Medulla oblongata (tissue), 1 donor: Measurements from ENCODE around the gene ADAMTS17.

Experiments
- DNase-seq: peaks from one replicate; pipeline ENCODE4 v3.0.0-alpha.2; 2015; ENCODE audit errors: extremely low spot score

The ADAMTS17 gene

DNA sequence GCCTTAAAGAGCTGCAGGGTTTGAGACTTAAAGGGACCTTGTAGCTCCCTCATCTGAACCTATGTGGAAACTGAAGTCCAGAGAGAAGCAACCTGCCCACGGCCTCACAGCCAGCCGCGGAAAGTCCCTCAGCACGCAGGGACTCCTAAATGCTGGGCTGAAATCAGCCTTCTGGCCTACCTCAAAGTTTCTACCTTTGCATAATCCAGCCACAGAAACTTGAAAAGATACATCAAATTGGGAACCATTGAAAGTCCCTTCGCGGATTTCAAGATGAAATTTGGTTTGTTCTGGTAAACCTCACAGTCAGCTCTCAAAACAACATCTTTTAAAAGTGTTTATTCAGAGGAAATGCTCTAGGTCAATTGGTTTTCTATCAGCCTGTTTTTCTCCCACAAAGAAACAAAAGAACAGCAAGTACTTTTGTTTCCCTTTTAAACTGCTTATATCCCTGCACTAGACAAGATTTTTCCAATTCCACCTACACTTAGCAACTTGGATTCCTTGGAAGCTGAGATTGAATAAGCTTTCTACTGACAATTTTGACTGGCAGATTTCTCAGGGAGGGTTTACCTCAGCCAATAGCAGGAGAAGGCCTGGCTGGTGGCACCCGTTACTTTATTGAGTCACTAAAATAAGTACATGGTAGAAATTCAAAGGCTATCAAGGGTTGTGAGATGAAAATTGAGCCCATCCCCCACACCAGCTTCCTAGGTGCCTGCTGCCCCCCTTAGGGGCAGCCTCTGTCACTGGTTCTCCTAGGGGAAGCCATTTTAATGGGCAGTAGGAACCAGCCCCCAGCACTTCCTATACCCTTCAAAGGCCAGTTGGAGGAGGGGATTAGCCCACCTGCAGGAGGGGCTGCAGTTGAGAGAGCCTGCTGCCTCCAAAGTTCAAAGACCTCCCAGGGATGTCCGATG is 171.2 kb downstream of the ADAMTS17 start:
- no peak for DNase-seq

DNA sequence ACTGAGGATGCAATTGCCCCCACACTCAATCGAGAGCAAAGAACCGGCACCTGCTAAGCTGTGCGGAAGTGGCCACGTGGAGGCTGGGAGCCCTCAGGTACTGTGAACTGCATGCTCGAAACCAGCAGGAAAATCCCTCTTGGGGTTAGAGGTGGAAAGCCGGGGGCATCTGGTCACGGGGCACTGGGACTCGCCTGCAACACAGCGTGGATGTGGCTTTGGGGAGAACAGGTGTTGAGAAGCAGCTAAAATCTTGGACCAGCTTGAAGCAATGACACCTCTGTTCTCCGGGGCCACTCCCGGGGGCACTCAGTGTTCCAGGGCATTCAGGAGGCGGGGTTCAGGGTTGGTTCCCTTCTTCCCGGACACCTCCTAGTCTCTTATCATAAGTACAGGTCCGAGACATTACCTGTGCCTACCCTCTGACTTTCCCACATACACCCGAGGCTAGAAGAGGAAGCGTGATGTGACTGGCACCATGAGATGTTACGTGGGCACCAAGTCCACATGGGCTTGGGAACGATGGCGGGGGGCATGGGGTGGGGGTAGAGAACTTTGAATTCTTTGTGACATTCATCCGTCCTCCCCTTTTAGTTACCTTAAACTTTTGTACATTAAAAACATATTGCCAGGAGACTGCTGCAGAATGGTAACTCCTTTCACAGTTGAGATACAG is 172.0 kb downstream of the ADAMTS17 start:
- no peak for DNase-seq

DNA sequence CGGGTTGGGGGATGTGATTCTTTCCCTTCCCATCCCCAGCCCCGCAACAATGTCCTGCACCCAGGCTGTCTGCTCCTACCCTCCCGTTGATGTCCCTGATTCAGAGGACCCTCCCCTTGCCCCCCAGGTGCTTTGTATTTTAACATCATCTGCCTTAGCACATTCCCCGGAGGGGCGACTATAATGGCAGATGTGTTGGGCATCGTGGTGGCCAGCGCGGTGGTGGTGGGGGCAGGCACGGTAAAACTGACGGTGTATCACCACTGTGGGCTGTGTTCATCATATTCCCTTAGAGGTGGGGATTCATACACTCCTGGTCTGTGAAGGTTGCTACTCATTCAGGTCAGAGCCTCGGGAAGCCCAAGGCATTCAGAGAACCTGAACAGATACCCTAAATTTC is 173.0 kb downstream of the ADAMTS17 start:
- no peak for DNase-seq

DNA sequence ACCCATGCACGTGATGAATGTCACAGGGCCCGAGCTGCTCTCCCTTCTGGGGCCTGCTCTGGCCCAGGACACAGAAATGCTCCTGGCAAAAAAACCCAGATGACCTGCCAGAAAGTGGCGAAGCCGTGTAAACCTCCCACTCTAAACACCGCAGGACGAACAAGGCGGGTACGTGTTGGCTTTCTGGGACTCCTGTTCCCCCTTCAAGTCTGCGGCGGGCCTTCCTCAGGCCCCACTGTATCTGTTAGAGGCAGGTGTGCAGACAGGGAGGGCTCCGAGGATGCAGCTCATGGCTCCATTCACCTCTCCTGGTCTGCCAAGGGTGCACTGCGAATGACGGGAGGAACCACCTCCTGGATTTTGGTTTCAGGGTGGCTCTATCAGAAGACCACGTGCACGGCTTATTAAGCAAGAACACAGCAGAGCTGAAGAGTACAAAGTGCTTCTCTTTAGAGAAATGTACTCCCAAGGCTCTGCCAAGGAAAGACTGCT is 173.8 kb downstream of the ADAMTS17 start:
- peak; percentile 10 for DNase-seq

DNA sequence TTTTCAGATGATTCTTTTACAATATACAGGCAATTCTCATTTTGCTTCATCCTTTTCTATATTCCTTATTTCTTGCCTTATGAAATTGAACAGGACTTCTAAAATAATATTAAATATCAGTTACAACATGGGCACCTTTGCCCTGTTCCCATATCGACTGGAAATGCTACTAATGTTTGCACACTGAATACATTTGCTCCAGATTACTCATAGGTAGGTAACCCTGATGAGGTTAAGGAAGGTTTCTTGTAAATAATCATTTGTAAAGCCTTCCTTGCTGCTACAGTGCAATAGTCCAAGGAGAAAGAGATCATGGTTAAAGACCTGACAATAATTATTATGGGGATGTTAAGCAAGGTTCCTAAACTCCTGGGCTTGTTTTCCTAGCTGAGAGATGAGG is 175.5 kb downstream of the ADAMTS17 start:
- DNase-seq: no peak

DNA sequence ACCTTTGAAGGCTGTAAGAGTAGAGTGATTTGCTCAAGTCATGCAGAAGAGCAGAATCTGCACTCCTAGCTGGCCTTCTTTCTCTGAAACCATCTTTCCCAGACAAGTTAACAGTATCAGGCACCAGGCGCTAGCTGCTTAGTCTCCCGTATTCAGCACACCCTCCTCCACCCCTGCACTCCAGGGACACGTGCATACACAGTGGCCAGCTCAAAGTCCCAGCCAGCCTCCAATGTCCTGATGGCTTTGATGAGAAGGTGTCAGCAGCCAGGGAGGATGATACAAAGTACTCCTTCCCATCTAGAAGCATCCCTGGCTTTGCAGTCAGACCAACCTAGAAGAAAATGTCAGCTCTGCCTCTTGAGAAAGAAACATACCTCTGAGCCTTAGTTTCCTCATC is 177.8 kb downstream of the ADAMTS17 start:
- no peak for DNase-seq

DNA sequence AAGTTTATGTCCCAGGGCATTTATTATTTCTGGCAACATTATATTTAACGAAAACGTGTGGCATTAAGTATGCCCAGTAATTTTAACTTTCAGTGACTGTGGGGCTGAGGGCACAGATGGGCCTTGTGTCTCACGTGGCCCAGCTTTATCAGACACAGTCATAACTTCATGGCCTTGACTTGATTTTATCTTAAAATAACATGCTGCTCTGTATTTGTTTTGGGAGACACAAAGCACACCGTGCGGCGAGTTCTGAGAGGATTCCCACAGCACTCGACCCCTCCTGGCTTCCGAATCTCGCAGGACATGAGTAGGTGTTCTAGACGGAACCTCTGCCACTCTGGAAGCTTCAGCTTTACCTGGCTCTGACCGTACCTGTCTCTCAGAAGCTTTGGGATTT is 180.8 kb downstream of the ADAMTS17 start:
- no peak for DNase-seq

DNA sequence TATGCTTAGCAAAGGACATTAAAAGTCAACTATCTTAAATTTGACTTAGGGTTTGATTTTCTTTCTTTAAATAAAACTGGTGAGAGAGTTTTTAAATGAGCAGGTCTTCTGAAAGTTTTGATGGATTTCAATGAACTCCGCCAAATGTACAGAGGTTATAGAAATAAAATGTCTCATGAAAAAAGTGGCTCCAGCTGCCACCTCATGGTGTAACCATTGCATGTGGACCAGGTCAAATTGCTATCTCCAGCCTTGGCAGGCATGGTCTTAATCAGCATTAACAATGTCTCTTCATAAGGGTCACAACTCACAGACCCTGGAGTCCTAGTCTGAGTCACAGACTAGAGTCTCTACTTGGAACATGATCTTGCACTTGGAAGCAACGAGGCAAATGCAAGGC is 182.3 kb downstream of the ADAMTS17 start:
- DNase-seq: peak; percentile 9

DNA sequence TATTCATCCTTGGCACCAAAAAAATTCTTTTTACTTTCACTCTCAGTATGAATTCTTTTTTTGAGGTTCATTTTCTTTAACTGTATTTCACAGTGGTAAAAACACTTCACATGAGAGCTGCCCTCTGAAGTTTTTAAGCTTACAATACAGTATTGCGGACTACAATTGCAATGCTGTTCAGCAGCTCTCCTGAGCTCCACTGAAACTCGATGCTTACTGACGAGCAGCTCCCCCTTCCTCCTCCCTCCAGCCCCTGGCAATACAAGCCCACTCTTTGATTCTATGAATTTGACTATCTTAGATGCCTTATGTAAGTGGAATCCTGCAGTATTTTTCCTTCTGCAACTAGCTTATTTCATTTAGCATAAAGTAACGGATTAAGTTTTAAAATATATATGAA is 183.4 kb downstream of the ADAMTS17 start:
- DNase-seq: no peak

DNA sequence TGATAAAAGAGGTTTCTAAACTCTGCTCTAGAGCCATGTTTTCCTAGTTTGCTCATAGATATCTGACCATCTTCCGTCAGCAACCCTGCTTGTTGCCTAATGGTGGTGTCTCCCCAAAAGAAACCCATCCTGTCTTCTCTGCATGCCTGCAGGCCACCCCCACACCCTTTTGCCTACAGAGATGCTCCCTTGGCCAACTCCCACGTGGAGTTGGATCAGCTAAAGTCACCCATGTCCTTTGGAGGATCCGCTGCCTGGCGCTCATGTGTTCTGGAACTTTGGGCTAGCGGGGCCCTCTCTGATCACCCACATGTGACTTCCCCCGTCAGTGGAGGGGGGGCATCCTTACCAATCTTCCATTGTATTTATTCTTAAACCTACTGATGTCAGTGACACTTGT is 185.6 kb downstream of the ADAMTS17 start:
- DNase-seq: no peak

DNA sequence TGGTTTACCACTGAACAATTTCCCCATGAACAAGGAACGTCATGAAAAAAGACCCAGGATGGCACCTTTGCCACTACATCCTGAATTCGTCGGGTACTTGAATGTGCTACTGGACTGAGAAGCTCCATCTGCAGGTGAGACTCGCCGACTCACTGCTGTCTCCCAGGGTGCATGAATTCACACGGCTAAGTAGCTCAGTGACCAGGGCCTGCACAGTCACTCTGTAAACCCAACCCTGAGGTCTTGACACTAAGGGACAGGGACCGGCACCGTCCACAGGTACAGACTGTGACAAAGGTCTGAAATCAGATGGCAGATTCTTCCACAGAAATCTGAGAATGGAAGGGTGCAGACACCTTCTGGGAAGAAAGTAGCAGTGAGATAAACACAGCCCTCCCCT is 187.4 kb downstream of the ADAMTS17 start:
- DNase-seq: no peak

DNA sequence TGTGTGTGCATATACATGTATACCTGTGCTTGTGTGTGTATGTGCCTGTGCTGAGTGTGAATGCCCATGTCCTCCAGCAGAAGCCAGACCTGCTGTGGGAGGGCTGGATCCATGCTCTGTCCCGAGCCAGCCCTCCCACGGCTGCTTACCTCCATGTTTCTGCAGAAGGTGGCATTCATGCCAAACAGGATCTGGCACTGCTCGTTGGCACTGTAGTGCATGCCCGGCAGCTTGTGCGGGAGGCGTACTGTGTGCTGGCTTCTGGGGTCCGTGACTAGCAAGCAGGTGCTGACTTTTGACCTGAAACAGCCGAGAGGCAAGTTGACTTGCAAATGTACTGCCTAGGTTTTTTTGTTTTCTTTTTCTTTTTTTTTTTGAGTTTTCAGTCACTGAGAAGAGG is 189.3 kb downstream of the ADAMTS17 start:
- no peak for DNase-seq

DNA sequence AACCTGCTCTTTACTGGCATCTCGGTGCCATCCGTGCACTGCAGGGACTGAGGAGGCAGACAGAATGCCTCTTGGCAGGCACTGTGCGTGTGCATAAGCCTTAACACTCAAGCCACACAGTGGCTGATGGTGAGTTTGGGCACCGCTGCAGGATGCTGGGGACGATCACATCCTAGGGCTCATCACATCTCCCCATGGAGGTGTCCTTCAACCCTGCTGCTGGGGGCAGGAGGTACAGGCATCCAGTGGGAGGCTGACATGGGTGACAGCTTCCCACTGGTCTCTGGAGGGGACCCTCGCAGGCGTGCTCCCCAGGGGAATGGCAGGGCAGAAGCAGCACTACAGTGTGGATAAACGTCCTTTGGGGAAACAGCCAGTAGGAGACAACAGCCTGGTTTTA is 190.9 kb downstream of the ADAMTS17 start:
- no peak for DNase-seq

DNA sequence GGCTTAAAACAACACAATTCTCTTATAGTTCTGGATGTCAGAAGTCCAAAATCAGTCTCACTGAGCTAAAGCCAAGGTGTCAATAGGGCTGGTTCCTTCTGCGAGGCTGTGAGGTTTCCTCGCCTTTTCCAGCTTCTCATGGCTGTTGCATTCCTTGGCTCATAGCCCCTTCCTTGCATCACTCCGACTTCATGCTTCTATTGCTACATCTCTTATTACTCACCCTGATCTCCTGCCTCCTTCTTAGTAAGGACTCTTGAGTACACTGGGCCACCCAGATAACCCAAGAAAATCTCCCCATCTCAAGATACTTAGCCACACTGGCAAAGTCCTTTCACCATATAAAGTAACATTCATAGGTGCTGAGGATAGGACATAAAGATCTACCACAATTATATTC is 193.9 kb downstream of the ADAMTS17 start:
- no peak for DNase-seq

DNA sequence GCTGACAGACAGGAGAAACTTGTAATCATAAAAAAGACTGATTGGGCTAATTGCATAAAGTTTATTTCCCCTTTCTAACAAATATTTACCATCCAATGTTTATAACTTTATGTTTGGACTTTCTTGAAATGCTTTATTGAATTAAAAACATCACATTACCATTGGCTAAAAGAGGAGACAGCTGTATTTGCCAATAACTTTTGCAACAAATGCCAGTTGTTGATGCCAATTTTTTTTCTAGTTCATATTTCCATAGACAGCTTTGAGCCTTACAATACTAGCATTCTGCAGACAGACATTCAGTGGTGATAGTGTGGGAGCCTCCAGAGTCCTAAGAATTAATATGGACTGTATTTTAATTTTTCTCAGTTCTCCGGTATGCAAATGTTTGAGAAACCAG is 198.4 kb downstream of the ADAMTS17 start:
- no peak for DNase-seq

DNA sequence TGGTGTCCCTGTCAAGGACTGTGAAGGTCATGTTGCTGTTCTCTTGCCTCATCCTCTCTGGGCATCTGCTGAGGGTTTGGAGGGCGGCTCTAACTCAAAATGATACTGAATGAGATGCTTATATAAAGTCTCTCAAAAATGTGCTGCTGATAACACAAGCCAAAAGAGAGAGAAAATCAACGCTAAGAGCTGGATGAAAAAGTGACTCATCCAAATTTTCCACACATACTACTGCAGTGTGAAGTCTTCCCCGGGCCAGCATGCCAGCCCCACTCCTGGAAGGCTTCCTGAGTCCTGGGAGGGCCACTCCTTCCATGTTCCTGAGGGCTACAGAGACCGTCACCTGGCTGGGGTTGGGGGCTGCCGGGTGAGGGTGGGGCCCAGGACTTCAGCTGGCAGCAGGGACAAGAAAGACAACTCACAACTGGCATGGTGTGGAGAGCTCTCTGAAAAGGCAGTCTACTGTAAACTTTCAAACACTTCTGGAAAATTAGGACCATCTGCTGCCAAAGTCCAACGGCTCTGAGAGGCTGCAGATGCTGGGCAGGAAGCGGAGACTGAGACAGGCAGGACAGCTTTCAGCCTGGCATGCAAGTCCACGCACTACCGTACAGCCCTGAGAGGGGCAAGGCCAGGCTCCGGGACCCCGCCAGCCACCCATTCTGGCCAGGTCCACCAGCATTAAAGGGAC is 200.3 kb downstream of the ADAMTS17 start:
- DNase-seq: no peak

DNA sequence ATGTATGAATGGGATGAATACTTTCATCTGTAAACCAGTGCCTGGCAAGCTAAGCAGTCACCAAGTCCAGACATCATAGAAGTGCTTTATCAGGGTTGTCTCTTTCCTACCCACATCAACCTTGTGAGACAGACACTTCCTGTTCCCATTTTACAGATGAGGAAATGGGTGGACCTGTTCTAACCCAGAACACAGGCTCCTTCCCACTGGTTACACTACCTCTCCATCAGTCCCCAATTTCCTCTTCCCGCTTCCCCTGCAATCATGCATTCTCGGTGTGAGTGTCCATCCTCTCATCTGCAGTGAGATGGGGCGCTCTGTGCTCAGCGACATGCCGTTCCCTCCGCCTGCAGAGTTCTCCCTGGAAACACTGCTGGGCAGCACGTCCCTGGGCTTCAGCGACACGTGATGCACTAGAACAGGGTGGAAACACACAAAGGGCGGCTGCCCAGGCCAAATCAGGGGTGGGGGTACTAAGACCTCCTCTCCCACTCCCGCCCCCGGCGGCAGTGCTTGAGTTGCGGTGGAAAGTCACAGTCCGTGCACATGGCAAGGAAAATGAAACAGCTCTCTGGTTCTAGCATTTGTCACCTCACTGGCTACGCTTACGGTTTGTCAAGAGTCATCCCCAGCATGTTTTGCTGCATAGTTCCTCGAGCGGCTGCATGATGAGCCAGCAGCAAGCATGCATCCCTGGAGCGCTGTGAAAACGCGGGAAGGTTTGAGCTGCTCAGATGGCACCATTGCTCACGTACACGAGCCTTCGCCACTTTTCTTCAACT is 201.1 kb downstream of the ADAMTS17 start:
- DNase-seq: peak; percentile 45

DNA sequence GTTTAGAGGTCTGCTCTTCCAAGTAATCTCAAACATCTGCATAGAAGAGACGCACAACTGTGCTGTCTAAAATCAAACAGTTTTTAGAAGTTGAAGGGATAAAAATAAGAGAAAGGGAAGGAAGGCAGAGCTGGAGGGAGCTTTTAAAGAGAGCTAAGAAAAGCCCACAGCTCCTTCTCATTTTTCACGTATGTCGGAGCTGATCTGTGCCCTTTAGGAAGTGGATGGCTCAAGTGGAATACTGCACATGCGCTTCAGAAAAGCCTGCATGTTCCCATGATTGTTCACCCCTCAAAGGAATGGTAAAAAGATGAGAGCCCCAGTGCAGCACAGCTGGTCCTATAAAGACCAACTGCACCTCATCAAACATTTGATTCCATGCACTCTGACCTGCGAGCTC is 207.2 kb downstream of the ADAMTS17 start:
- no peak for DNase-seq

DNA sequence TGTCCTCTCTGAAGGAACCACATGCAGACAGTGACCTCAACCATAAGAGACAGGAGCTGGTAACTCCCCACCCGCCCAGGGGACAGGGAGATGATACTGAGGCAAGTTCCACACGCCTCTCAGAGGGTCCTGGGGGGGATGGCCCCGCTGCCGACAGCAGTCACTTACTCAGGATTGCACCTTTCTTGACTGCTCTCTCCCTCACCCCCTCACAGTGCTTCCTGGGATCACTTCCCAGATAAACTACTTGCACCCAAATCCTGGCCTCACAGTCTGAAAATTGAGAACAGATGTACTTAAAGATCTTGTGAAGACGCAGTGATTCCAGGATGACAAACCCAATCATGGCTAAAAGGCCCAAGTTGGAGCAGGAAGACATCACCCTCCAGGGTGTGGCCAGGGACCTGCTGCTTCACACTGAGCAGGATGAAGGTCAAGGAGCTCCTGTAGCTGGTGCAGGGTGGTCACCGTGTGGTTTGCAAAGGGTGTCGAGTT is 207.6 kb downstream of the ADAMTS17 start:
- DNase-seq: no peak

DNA sequence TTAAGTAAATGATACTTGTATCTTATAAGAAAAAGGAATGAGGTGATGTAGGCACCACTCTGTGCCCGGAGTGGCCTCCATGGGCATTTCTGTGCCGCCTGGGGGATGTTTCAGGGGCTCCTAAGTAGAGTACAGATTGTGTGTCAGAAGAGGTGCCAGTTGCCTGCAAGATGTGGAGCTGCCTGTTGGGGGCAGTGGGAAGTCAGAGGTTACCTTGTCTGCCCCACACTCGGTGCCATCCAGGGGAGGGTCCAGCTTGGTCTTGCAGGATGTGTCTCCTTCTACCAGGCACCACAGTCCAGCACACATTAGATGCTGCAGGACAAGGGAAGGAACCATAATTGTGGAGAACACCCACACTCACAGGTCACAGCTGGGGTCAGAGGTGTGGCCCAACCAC is 208.8 kb downstream of the ADAMTS17 start:
- no peak for DNase-seq

DNA sequence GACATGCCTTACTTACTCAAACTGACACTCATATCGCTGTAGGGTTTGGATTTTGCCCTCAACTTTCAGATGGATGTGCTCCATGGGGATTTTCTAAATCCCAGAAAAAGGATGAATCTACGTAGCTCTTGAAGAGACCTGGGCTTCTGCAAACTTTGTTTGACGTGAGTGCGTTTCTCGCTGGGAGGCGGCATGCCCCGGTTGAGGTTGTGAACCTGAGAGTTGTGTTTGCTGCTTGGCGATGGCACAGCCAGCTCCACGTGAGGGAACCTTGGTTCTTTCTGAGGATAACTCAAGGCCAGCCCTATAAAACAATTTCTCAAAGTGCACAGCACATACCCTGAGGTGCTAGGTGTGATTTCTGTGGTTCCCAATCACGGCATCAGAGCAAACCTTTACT is 209.5 kb downstream of the ADAMTS17 start:
- no peak for DNase-seq
